HepG2 (cell line): ENCODE measurements around the gene AUTS2. TPM values are rescaled to one million over a fixed set of nuclear protein-coding genes. Genes with fewer than 3 reads are reported as not detected.

Experiments
- ATAC-seq: fragments of 200-7000 bp; cut with Tn5 transposase; 3 replicates; pipeline ENCODE4 v1.9.1; 2020; ENCODE audit warnings: mild to moderate bottlenecking, moderate library complexity
- BruUV-seq: library from RNA; stranded (reverse); fragments of 400-500 nt; replicated peaks from 2 replicates; lab custom pipeline; 2021; lab: Mats Ljungman, UMichigan
- CTCF ChIA-PET: fragments of 300-600 bp; formaldehyde crosslinking; extraction: SDS; loops from one replicate; lab custom pipeline; 2021; ENCODE audit warnings: low total read pairs, inconsistent platforms, low intra/inter-chr PET ratio; lab: Yijun Ruan, JAX
- POLR2A ChIA-PET: fragments of 350-600 bp; sonication (Branson Sonifier 250); formaldehyde crosslinking; loops from one replicate; lab custom pipeline; 2020; ENCODE audit warnings: antibody characterized with exemption, inconsistent platforms; lab: Yijun Ruan, JAX
- DNase-seq: peaks from one replicate; pipeline ENCODE4 v3.0.0-alpha.2; 2015; ENCODE audit warnings: low spot score
- FAIRE-seq: peaks from 3 replicates; lab custom pipeline; 2011; peaks lifted over from hg19 to GRCh38; lab: Jason Lieb, UNC
- H2AFZ ChIP-seq: one replicate; pipeline ENCODE4 v1.6.1; 2011; ENCODE audit warnings: low read length, inconsistent platforms
- H3K27ac ChIP-seq: fragments of 300-600 bp; 3 replicates; pipeline ENCODE4 v1.8.0; 2011; ENCODE audit warnings: mixed run types, mild to moderate bottlenecking, mixed read lengths, low read length, inconsistent platforms; ENCODE audit not compliant: insufficient read depth; ENCODE audit errors: extremely low read length
- H3K27me3 ChIP-seq, 2 experiments: fragments of 200-600 bp in 1 of 2; 2 replicates in 1 of 2; 3 replicates in 1 of 2; pipeline versions ENCODE4 v1.6.0 to v1.8.0; 2011; ENCODE audit warnings: low read length in 2 of 2, mild to moderate bottlenecking in 2 of 2, moderate library complexity in 2 of 2, inconsistent platforms in 1 of 2; ENCODE audit not compliant: insufficient read depth in 2 of 2, control insufficient read depth in 1 of 2
- H3K36me3 ChIP-seq, 2 experiments: fragments of 200-600 bp in 1 of 2; replicated peaks in 1 of 2; 2 replicates in 1 of 2; 3 replicates in 1 of 2; pipeline versions ENCODE4 v1.5.1 to v1.8.0; 2011; ENCODE audit warnings: low read length in 2 of 2, inconsistent platforms in 1 of 2; ENCODE audit not compliant: insufficient read depth in 2 of 2, control insufficient read depth in 1 of 2
- H3K4me1 ChIP-seq: 2 replicates; pipeline ENCODE4 v1.5.1; 2012; ENCODE audit warnings: low read length, inconsistent platforms; ENCODE audit not compliant: insufficient read depth
- H3K4me2 ChIP-seq: 2 replicates; pipeline ENCODE4 v1.6.0; 2011; ENCODE audit warnings: low read depth, low read length, inconsistent platforms
- H3K4me3 ChIP-seq, 3 experiments: fragments of 200-600 bp in 1 of 3; sonication (generic), shearing (Covaris generic) in 1 of 3; replicated peaks in 1 of 3; 2 replicates each; pipeline ENCODE4 v1.5.1; 2011 to 2016; ENCODE audit warnings: low read length in 3 of 3, inconsistent platforms in 2 of 3, low read depth in 2 of 3, mild to moderate bottlenecking in 2 of 3, control low read depth in 1 of 3, mixed read lengths in 1 of 3; ENCODE audit not compliant: insufficient read depth in 1 of 3
- H3K79me2 ChIP-seq: one replicate; pipeline ENCODE4 v1.6.1; 2011; ENCODE audit warnings: low read length, inconsistent platforms; ENCODE audit not compliant: insufficient read depth
- H3K9ac ChIP-seq: 2 replicates; pipeline ENCODE4 v1.6.0; 2011; ENCODE audit warnings: mild to moderate bottlenecking, low read depth, low read length, inconsistent platforms; ENCODE audit not compliant: insufficient read depth
- H3K9me3 ChIP-seq: 2 replicates; pipeline ENCODE4 v1.5.1; 2012; ENCODE audit warnings: mild to moderate bottlenecking, low read length
- H4K20me1 ChIP-seq: 2 replicates; pipeline ENCODE4 v1.6.0; 2011; ENCODE audit warnings: inconsistent platforms, mild to moderate bottlenecking, low read length, moderate library complexity; ENCODE audit not compliant: insufficient read depth
- FOSL2 ChIP-seq: sonication (generic); formaldehyde crosslinking; IDR thresholded peaks from 2 replicates; pipeline ENCODE4 v1.4.0; 2020; ENCODE audit warnings: missing genetic modification reagents
- RERE ChIP-seq: IDR thresholded peaks from 2 replicates; pipeline ENCODE4 v1.6.1; 2016; ENCODE audit warnings: low read depth, missing genetic modification reagents, missing compliant biosample characterization
- SRSF1 ChIP-seq: fragments of 200-400 bp; formaldehyde crosslinking; optimal IDR thresholded peaks from 2 replicates; pipeline ENCODE3; 2017; ENCODE audit warnings: mild to moderate bottlenecking, low read depth, low read length, moderate library complexity
- USF2 ChIP-seq, 2 experiments: sonication (generic) in 1 of 2; formaldehyde crosslinking in 1 of 2; IDR thresholded peaks; 2 replicates each; pipeline versions ENCODE4 v1.5.1 to v1.6.1; 2011 to 2020; ENCODE audit warnings: borderline replicate concordance in 1 of 2, low read depth in 1 of 2, low read length in 1 of 2, mild to moderate bottlenecking in 1 of 2, missing genetic modification reagents in 1 of 2, moderate library complexity in 1 of 2
- ZNF234 ChIP-seq: sonication (generic); formaldehyde crosslinking; conservative IDR thresholded peaks from 2 replicates; pipeline ENCODE4 v1.5.1; 2020; ENCODE audit warnings: mild to moderate bottlenecking, missing genetic modification reagents
- ZNF235 ChIP-seq: sonication (generic); formaldehyde crosslinking; IDR thresholded peaks from 2 replicates; pipeline ENCODE4 v1.8.1; 2023; ENCODE audit warnings: mild to moderate bottlenecking, missing genetic modification reagents, borderline replicate concordance
- ZNF317 ChIP-seq: sonication (generic); formaldehyde crosslinking; IDR thresholded peaks from 2 replicates; pipeline ENCODE4 v1.5.0; 2020; ENCODE audit warnings: mild to moderate bottlenecking, missing genetic modification reagents
- ZNF350 ChIP-seq: sonication (generic); formaldehyde crosslinking; IDR thresholded peaks from 2 replicates; pipeline ENCODE4 v1.4.0; 2020; ENCODE audit warnings: mild to moderate bottlenecking, low read depth, missing genetic modification reagents, borderline replicate concordance
- ZNF710 ChIP-seq: sonication (generic); formaldehyde crosslinking; IDR thresholded peaks from 2 replicates; pipeline ENCODE4 v1.5.0; 2020; ENCODE audit warnings: mild to moderate bottlenecking, missing genetic modification reagents, borderline replicate concordance
- ZNF768 ChIP-seq: sonication (generic); formaldehyde crosslinking; IDR thresholded peaks from 2 replicates; pipeline ENCODE4 v1.4.0; 2020; ENCODE audit warnings: missing genetic modification reagents
- ZNF781 ChIP-seq: sonication (generic); formaldehyde crosslinking; IDR thresholded peaks from 2 replicates; pipeline ENCODE4 v1.5.1; 2020; ENCODE audit warnings: borderline replicate concordance, mild to moderate bottlenecking, missing genetic modification reagents; ENCODE audit errors: not compliant biosample characterization
- WGBS: methylation state at CpG from one replicate; pipeline ENCODE4 v1.1.6; 2017; ENCODE audit warnings: low lambda C conversion rate; 5-methylcytosine and 5-hydroxymethylcytosine counted together
- in situ Hi-C: cut with HindIII; loops from 2 replicates; pipeline ENCODE4 v1.10.0; 2017; ENCODE audit warnings: low pct_unique_long_range_greater_than_20kb; ENCODE audit not compliant: extremely low pct_ligation_motif_present
- intact Hi-C: fragments of 100-400 bp; cut with micrococcal nuclease; formaldehyde crosslinking; loops from one replicate; pipeline ENCODE4 v1.10.0; 2022; ENCODE audit not compliant: unreplicated experiment
- polyA plus RNA-seq, 8 experiments: library from polyadenylated mRNA; depleted of rRNA in 3 of 8; stranded (reverse) in 7 of 8; unstranded in 1 of 8; fragments of >200 nt; fragmentation: Illumina TruSeq in 4 of 8; extraction: Trizol in 4 of 8; gene quantifications; 2 replicates each; pipeline versions ENCODE4 v1.2.1 to v1.2.3, GENCODE V29; 2011 to 2016; ENCODE audit warnings: low read depth in 4 of 8, missing spikeins in 1 of 8, mixed read lengths in 1 of 8; ENCODE audit not compliant: insufficient read depth in 1 of 8
- total RNA-seq, 5 experiments: library from RNA; depleted of rRNA; stranded (reverse); fragments of >200 nt; fragmentation: Illumina TruSeq; extraction: Trizol; gene quantifications; 2 replicates each; pipeline ENCODE4 v1.2.3, GENCODE V29; 2016; ENCODE audit warnings: low read depth in 1 of 5

AUTS2 gene
- total and polyA plus RNA-seq, 2 of the 13 experiments (the other 11 are each of a cell fraction or from before 2014, with no cell fraction given) = 0.38 TPM; not detected in 1

GRCh38 chr7:70312336-70312735 lies 714.1 kb downstream of the AUTS2 start:
- H3K4me3 ChIP-seq = no peak overlapping the region
- intact Hi-C loops = no loop called here
- no peaks in the 10 kb centered on the region for H3K4me1 ChIP-seq
- ChIA-PET POLR2A (no interaction called here), CTCF (no interaction called here)
- BruUV-seq = no TSS peak
- ATAC-seq = no peak
- H3K9ac ChIP-seq = no peak overlapping the region
- WGBS = 6% methylated on average over 1 of the region's 1 CpG
- H2AFZ ChIP-seq = no peak overlapping the region
- no peaks in the 10 kb centered on the region for H3K9me3 ChIP-seq
- H3K36me3 ChIP-seq = no peaks in the 10 kb centered on the region
- FAIRE-seq = no peak
- no peak for DNase-seq
- H3K4me2 ChIP-seq = no peak overlapping the region
- in situ Hi-C loops = no loop called here
- no peaks in the 10 kb centered on the region for H3K79me2 ChIP-seq
- no peak overlapping the region for H3K27ac ChIP-seq
- no peaks in the 10 kb centered on the region for H4K20me1 ChIP-seq
- TF ChIP-seq ZNF235 (CRISPR knock-in tag) (no peak), ZNF768 (no peak), ZNF234 (CRISPR knock-in tag) (no peak), RERE (CRISPR knock-in tag) (no peak), FOSL2 (CRISPR knock-in tag) (no peak), ZNF350 (no peak), USF2 (IDR thresholded peaks at IDR 0.05; ENCODE audit: low read depth, low read length) (no peak), USF2 (CRISPR knock-in tag; IDR thresholded peaks at IDR 0.05; ENCODE audit: borderline replicate concordance) (no peak), SRSF1 (no peak), ZNF710 (CRISPR knock-in tag) (no peak), ZNF317 (CRISPR knock-in tag) (no peak), ZNF781 (CRISPR knock-in tag) (no peak)
- no peaks in the 10 kb centered on the region for H3K27me3 ChIP-seq
